Esophagus muscularis mucosa (tissue), 4 donors: ENCODE data around the gene KRT86.

ENCODE experiments used
- EP300 ChIP-seq: sonication (generic); formaldehyde crosslinking; IDR thresholded peaks from one replicate; pipeline ENCODE4 v1.6.1; 2017; ENCODE audit warnings: antibody characterized with exemption
- POLR2A ChIP-seq: fragments of 450-650 bp; IDR thresholded peaks from one replicate; pipeline ENCODE4 v1.6.1; 2017; ENCODE audit warnings: antibody characterized with exemption, moderate library complexity, mild to moderate bottlenecking, low read depth
- POLR2AphosphoS5 ChIP-seq, 2 donors: sonication (generic); formaldehyde crosslinking; IDR thresholded peaks; one replicate each; pipeline ENCODE4 v1.6.1; 2017; ENCODE audit warnings: antibody characterized with exemption in 2 of 2
- TF ChIP-seq, protein P1 (sequence below), 3 experiments: fragments of 200-600 bp in 2 of 3; fragments of 450-650 bp in 1 of 3; sonication (generic) in 2 of 3; IDR thresholded peaks; one replicate each; pipeline ENCODE4 v1.5.1; 2017 to 2019; ENCODE audit warnings: antibody characterized with exemption in 3 of 3, mild to moderate bottlenecking in 2 of 3, moderate library complexity in 1 of 3

DNA sequence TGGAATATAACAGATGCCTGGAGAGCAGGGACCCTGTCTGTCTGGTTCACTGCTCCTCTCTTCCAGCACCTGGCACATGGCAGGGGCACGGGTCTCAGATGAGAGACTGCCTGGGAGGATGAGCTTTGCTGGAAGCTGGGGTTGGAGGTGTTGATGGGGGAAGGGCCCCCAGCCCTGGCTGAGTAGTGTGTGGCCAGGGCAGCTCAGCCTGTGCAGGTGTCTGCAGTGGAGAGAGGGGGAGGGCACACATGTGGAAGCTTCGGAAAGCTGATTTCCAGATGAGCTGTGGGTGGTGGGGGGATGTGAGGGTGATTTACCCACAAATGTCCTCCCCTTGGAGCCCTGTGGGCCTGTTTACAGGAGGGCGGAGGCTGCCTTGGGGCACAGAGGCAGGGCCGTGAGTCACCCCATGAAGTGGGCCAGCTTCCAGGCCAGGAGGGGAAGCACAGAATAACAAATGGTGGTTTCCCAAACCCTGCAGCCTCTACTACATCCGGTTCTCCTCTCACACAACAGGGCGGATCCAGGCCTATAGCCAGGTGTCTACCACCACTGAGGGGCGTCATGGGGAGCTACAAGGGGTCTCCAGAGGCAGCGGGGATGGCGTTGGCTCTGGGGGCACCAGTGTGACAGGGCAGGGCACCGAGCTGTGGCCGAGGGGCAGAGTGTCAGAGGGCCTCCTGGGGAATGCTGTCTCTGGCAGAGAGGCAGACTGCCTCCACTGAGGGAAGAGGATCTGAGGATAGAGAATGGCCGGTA lies 30.4 kb upstream of the KRT86 start:
- TF ChIP-seq, protein P1, sequence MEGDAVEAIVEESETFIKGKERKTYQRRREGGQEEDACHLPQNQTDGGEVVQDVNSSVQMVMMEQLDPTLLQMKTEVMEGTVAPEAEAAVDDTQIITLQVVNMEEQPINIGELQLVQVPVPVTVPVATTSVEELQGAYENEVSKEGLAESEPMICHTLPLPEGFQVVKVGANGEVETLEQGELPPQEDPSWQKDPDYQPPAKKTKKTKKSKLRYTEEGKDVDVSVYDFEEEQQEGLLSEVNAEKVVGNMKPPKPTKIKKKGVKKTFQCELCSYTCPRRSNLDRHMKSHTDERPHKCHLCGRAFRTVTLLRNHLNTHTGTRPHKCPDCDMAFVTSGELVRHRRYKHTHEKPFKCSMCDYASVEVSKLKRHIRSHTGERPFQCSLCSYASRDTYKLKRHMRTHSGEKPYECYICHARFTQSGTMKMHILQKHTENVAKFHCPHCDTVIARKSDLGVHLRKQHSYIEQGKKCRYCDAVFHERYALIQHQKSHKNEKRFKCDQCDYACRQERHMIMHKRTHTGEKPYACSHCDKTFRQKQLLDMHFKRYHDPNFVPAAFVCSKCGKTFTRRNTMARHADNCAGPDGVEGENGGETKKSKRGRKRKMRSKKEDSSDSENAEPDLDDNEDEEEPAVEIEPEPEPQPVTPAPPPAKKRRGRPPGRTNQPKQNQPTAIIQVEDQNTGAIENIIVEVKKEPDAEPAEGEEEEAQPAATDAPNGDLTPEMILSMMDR (IDR thresholded peaks at IDR 0.05) = no peak
- TF ChIP-seq POLR2AphosphoS5 (IDR thresholded peaks at IDR 0.05) (peak; percentile 42 to 45), POLR2A (no peak), EP300 (no peak)
